Glomerular endothelial cell (primary cell): ENCODE data around the gene GFRA4. TPM values are rescaled to one million over a fixed set of nuclear protein-coding genes. Genes with fewer than 3 reads are reported as not detected.

ENCODE experiments used
- DNase-seq: peaks from one replicate; pipeline ENCODE4 v3.0.0-alpha.2; 2011; ENCODE audit warnings: low read depth, low spot score; ENCODE audit errors: extremely low read depth
- total RNA-seq: library from RNA; depleted of rRNA; stranded (reverse); fragments of >200 nt; gene quantifications from 2 replicates; pipeline ENCODE4 v1.2.3, GENCODE V29; 2015

Gene GFRA4
- total RNA-seq, 1 donor from 2014 or later: not detected

DNA sequence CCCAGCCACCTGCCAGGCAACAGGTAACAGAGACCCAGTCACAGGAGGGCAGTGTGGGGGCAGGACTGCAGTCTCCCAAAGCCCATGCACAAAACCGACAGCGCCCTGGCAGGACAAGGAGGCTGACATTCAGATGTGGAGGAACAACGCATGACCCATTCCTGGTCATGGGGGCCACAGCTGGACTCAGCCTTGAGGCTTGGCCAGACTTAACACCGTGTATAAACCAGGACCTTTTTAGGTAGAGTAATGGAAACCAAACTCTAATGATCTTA is 8.1 kb downstream of the GFRA4 start:
- DNase-seq: no peak

DNA sequence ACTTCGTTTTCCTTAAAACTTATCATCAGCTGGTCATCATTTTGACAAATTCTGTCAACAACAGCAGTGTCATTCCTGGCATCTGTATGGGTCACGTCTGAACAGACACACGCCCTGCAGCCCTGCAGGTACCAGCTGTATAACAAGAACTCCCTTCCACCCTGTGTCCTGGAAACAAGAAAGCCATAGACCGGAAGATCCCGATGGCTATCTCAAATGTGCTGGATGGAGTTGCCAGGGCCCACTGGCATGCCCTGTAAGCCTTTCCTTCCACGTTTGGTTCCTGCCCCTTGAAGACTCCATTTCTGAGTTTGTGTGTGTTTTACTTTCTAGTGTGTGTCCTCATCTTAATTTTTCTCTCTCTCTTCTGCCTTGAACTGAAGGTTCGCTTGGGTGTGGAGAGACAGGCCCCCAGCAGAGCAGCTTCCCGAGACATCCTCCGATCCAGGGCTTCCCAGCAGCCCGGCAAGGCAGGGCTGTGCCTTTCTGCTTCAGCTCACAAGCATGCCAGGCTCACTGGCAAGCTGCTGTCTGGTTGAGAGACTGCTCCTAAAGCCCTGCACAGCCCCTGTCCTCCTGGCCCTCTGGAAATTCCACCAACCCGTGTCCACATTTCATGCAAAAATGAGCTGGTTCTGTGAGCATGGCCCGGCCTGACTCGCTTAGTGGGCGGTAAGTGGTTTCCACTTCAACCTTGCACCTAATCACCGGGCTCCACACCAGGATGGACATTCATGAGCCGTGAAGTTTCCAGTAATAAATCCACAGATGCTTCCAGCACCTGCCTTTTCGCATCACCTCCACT is 8.7 kb downstream of the GFRA4 start:
- no peak for DNase-seq

DNA sequence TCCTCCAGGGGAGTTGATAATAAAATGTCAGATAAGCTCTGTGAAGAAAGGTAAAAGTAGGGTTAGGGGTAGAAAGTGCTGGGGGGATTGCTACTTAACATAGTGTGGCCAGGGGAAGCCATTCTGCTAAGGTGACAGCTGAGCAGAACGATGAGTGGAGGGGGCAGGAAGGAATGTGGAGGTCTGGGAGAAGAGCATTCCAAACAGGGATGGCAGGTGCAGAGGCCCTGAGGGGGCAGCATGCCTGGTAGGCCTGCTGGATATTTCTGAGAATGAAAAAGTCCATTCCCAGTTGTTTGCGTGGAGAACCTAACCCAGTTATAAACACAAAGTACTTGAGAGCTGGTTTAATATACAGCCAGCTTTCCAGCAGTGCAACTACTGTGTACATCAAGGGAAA is 9.3 kb downstream of the GFRA4 start:
- no peak for DNase-seq

DNA sequence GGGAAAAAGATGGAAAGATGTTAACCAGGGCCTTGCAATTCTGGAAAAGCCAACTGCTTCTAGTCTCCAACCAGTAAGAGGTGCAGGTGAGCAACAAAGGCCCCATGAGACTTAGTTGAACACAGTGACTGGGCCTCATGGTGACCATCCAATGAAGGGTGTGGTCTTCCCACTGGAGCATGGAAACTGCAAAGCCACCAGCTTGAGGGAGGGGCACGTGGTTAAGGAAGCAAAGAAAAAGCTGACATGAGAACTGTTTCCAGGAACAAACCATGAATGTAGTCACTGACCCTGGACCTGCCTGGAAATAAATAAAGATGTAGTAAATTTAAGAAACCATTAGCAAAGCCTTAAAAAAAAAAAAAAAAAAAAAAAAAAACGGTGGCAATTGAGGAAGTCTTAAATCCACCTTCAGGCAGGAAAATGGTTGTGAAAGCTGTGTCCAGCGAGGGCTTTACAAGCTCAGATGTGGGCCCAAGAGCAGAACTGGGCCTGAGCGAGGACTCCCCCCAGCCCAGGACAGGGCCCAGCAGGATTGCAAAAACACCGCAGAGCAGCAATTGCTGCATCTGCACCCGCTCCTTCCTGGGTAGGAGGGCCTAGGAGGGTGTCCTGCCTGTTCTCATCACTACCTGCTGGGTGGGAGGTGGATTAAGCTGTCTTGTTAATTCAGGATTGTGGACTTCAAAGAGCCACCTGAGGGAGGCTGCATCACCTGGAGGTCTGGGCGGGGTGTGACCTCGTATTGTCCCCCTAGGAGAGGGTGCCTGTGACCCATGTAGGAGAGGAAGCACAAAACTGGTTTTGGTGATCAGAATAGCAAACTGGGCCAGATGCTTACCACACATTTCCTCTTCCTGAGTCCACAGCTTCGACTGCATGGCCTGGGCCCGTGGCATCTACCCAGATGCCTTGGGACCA is 10.3 kb downstream of the GFRA4 start:
- DNase-seq: no peak

GRCh38 chr20:3652221-3652620 is 11.0 kb downstream of the GFRA4 start:
- no peak for DNase-seq

DNA sequence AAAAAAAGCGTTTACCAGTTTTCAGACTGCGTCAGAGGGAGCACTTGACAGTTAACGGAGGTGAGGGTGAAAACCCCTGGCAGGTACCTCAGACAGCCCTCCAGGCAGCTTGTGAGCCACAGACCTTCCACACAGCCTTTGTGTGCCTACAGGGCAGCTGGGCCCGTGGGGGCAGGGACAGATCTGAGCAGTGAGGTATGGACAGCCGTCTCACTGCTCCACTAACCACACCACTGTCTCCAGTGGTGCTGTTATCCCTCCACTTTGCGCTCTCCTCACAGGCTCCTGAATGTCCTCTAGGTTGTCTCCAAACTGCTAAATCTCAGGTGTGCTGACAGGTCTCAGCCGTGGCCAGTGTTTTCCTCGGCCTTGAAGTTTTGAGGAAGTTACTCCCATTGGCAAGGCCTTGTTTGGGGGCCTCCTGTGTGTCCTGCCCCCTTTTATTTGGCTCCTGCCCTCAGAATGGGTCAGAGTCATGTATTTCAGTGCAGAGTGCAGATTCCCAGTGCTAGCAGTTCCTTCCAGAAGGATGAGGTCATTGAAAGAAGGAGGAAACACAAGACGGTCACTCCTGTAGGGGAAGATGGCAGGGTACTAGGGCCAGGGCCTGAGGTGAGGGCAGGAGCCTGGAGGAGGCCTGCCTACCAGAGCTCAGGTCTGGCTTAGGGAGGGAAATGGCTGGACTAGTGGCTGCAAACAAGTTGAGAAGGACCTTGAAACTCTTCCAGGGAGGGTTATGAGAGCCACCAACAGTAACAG is 11.8 kb downstream of the GFRA4 start:
- no peak for DNase-seq

DNA sequence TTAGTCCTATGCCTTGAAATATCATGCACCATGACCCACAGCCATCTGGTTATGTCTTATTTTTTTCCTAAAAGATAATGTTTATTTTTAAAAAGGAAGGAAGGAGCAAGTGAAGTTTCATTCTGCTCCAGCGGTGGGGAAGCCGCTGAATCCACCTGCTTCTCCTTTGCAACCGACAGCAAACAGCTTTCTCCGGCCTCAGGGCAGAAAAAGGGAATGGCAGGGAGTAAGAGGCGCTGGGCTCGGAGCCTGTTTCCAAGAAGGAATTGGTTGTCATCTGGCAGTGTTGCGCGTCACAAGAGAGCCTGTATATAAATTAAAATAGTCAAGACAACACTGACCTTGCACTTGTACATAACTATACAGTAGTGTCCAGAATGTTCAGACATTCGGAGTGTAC is 14.2 kb downstream of the GFRA4 start:
- no peak for DNase-seq

GRCh38 chr20:3647473-3647872 is 15.7 kb downstream of the GFRA4 start:
- DNase-seq: no peak

DNA sequence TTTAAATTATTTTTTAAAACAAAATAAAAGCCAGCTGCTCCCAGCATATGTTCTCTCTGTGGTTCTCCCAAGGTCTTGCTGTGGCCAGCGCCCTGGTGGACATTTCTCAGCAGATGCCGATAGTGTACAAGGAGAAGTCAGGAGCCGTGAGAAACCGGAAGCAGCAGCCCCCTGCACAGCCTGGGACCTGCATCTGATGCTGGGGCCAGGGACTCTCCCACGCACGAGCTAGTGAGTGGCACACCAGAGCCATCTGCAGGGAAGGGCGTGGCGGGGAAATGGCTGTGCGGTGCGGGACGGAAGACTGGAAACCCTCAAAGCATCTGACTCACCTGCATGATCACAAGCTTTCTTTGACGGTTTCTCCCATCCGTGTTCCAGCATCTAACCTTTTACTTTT is 16.5 kb downstream of the GFRA4 start:
- no peak for DNase-seq

- DNase-seq: no peak
Observed at GRCh38 chr20:3646067-3646440, 17.1 kb downstream of the GFRA4 start.

DNA sequence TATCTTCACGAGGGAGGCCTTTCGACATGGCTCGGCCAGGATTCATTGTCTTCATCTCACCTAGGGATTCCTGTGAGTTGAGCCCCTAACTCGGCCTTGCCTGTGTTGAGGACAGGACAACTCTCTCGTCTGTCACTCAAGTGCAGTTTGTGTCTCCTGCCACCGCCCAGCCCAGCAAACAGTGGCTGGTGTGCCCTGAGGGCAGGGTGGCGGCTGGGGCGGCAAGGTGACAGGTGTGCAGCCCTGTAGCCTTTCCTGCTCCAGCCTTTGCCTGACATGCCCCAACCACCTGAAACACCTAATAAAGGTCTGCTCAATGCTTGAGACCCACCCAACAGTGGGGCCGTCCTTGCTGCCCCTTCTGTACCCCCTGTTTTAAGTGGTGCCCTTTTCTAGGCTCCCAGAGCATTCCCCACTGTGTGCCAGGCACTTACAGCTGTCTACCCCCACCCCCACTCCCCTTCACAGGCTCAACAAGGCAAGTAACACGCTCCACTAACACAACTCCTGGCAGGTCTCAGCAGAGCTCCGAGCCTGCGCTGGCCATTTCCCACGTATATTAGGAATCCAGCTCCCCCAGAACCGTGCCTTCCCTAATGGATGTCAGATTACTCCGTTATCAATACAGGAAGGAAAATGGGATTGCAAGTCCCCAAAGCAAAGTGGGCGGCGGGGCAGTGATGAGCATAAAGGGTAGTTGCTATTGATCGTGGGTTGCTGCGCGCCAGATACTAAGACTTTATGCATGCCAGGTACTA is 17.7 kb downstream of the GFRA4 start:
- no peak for DNase-seq

DNA sequence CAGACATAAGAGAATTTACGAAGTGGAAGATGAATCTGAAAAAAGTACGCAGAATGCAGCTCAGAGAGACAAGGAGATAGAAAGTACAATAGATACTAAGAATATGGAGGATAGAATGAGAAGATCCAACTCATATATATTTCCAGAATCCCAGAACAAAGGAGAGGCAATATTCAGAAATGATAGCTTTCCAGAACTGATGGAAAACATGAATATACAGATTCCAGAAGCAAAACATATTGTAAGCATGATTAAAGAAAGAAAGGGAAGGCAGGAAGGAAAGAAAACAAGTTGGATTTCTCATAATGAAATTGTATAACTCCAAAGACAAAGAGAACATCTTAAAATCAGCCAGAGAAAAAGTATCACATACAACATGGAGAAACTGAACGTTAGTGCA is 22.9 kb downstream of the GFRA4 start:
- no peak for DNase-seq

DNA sequence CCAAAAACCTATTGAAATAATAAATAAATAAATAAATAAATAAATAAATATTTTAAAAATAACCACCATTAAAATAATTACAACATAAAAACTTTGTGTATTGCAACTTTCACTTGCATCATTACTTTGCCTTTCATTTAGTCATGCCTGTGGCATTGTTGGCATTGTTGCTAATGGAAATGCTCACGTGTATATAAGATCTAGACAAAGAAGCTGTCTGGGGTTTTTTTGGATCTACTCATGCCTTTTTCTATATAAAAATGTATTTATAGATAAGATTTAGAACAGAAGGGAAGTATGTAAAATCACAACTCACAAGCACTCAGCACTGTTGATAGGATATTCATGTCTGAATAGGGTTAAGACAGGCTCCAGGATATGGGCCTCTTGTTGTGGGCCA is 27.9 kb downstream of the GFRA4 start:
- no peak for DNase-seq

- no peak for DNase-seq
Observed at GRCh38 chr20:3633913-3634478, 29.2 kb downstream of the GFRA4 start.

DNA sequence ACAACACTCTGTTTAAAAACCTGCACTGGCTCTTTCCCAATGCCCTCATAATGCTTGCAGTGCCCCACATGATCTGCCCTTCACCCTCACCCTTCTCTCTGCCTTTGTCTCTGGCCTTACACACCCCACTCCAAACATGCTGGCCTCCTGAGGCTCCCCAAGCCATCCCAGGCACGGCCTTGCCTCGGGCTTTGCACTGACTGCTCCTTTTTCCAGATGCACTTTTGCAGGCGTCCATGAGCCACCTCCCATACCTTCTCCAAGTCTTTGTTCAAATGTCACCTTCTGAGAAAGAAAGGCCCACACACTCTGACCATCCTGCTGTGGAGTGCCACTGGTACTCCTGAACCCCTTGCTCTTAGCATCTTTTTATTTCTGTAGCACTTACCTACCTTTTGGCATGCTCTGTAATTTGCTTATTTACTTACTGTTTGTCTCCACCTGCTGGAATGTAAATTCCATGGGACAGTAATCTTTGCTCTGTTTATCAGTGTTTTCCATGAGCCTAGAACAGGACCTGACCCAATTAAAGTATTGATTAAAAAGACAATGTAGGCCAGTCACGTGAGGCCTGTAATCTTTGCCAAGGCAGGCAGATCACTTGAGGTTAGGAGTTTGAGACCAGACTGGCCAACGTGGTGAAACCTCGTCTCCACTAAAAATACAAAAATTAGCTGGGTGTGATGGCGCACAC is 30.7 kb downstream of the GFRA4 start:
- DNase-seq: no peak

DNA sequence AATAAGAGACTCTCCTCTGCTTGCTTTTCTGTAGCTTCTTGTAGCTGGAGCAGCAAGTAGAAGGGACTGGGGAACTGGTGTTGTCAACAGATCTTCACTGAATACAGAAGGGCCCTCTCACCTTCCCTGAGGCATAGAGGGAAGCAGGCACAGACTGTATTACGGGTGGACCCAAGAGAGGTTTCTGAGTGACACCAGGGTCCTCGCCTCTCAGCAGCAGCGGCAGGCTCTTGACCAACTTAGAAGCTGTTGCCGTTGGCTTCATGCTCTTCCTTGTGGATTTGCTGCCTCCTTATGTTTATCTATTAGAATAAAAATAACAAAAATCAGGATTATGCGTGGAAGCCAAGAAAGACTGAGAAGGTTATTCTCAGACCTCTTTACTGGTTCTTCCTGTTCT is 31.7 kb downstream of the GFRA4 start:
- DNase-seq: no peak

DNA sequence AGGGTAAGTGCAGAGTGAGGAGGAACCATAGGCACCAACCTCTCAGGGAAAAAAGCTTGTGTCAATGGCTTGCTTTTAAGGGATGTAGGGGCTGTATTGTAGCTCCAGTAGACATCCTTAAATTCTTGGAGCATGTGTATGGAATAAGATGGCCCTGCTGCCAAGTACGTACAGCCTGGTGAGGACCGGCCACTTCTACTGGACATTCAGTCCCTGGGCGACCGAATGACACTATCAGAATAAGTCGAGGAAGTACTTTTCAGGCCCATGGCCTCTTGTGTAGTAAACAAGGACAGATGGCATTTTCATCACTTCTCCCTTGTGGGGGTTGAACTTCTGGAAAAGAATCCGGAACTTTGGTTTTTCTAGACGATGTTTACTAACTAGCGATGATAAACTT is 32.8 kb downstream of the GFRA4 start:
- DNase-seq: no peak

DNA sequence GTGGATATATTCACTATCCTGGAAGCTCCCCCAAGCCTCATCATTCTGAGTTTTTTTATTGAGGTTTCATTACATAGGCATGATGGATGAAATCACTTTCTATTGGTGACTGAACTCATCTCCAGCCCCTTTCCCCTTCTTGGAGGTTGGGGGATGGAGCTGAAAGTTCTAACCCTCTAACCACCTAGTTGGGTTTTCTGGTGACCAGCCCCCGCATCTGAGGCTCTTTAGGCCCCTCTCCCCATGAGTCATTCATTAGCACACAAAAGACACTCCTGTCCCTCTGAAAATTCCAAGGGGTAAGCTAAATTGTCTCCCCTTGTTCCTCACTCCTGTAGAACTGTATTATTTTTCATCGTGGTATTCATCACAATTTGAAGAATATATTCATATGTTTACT is 33.3 kb downstream of the GFRA4 start:
- no peak for DNase-seq

GRCh38 chr20:3628502-3629314 is 34.5 kb downstream of the GFRA4 start:
- no peak for DNase-seq
